ENCODE measurements around the gene MTMR2. TPM values are rescaled to one million over a fixed set of nuclear protein-coding genes. Genes with fewer than 3 reads are reported as not detected.

The MTMR2 gene
- total RNA-seq, 1 experiment from 2014 or later, result 59.0 TPM

DNA sequence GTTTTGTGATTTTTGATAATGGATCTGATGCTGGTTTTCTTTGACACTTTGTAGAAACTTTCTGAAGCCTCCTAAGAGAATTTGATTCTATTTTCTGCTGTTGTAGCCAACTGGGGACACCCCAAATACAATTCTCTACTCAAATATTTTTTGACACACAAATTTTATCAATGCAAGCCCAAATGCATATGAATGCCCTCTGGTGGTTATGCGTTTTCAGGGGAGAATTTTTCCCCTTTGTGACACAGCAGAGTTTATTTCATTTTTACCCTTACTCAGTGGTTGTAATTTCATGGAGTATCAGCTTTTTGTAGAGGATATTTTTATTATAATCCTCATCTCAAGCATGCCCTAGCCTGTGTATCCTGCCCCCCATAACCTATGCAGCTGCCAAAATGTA, 44.7 kb upstream of the MTMR2 start:
- Histone ChIP-seq H3K23ac (ENCODE audit: insufficient read length, low read depth, low read length) (no peak overlapping the region), H2AFZ (ENCODE audit: low read length) (no peak overlapping the region), H3K9ac (ENCODE audit: extremely low read depth, insufficient read length, low read length) (no peak overlapping the region), H2BK5ac (ENCODE audit: insufficient read length, low read length) (no peak overlapping the region), H2BK12ac (ENCODE audit: insufficient read length, low read depth, low read length) (no peak overlapping the region), H3K18ac (ENCODE audit: insufficient read length, low read depth, low read length) (no peak overlapping the region), H3K56ac (ENCODE audit: insufficient read length, low read depth, low read length) (no peak overlapping the region), H4K5ac (ENCODE audit: insufficient read length, low read depth, low read length) (no peak overlapping the region), H3T11ph (ENCODE audit: low read length) (no peak overlapping the region), H4K20me1 (ENCODE audit: control insufficient read depth, insufficient read depth, insufficient read length) (no peaks in the 10 kb centered on the region), H4K91ac (ENCODE audit: insufficient read length, low read depth, low read length) (no peak overlapping the region), H3K23me2 (ENCODE audit: insufficient read length, low read depth, low read length, poor library complexity, severe bottlenecking) (no peaks in the 10 kb centered on the region), H3K79me1 (ENCODE audit: insufficient read depth, low read depth, low read length, poor library complexity, severe bottlenecking) (no peaks in the 10 kb centered on the region), H3K27ac (ENCODE audit: insufficient read length, low read depth, low read length) (no peak overlapping the region), H2BK15ac (ENCODE audit: low read depth, low read length) (no peak overlapping the region), H3K79me2 (ENCODE audit: insufficient read depth, low read length) (no peaks in the 10 kb centered on the region), H3K14ac (ENCODE audit: insufficient read depth, low read length) (no peak overlapping the region), H2BK20ac (ENCODE audit: low read depth, low read length, poor library complexity, severe bottlenecking) (no peak overlapping the region), H4K8ac (replicated peaks; ENCODE audit: insufficient read length, low read depth, low read length) (no peak overlapping the region), H2BK120ac (ENCODE audit: low read depth, low read length, poor library complexity, severe bottlenecking) (no peak overlapping the region), H3K4me1 (ENCODE audit: insufficient read depth, low read length) (no peaks in the 10 kb centered on the region), H3K4me2 (ENCODE audit: insufficient read depth, insufficient read length, low read length) (no peak overlapping the region), H3K4ac (ENCODE audit: low read depth, low read length) (no peak overlapping the region), H3K9me3 (ENCODE audit: control insufficient read depth, low read depth, low read length) (no peaks in the 10 kb centered on the region), H3K27me3 (ENCODE audit: insufficient read depth, low read length) (no peaks in the 10 kb centered on the region), H2AK5ac (ENCODE audit: insufficient read length, low read length) (no peak overlapping the region)
- TF ChIP-seq, protein P1, sequence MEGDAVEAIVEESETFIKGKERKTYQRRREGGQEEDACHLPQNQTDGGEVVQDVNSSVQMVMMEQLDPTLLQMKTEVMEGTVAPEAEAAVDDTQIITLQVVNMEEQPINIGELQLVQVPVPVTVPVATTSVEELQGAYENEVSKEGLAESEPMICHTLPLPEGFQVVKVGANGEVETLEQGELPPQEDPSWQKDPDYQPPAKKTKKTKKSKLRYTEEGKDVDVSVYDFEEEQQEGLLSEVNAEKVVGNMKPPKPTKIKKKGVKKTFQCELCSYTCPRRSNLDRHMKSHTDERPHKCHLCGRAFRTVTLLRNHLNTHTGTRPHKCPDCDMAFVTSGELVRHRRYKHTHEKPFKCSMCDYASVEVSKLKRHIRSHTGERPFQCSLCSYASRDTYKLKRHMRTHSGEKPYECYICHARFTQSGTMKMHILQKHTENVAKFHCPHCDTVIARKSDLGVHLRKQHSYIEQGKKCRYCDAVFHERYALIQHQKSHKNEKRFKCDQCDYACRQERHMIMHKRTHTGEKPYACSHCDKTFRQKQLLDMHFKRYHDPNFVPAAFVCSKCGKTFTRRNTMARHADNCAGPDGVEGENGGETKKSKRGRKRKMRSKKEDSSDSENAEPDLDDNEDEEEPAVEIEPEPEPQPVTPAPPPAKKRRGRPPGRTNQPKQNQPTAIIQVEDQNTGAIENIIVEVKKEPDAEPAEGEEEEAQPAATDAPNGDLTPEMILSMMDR (conservative IDR thresholded peaks at IDR 0.05), result no peak
- DNase-seq, result no peak
- Mint-ChIP-seq H3K9me3 (peaks cover 5 to 7% of the 10 kb centered on the region in 2 experiments; a peak in 3 of 5 replicates), H3K27ac (no peak overlapping the region), H3K4me1 (peaks cover 0 to 3% of the 10 kb centered on the region in 2 experiments; a peak in 1 of 4 replicates), H3K27me3 (ENCODE audit: low read depth) (no peaks in the 10 kb centered on the region), H3K36me3 (ENCODE audit: insufficient read depth in 1 of 3, low read depth in 3 of 3) (0 out of 7 replicates have a peak, but pooled peaks cover 0 to 2% (median 0%) of the 10 kb centered on the region in 3 experiments), H3K4me3 (no peak overlapping the region)
- WGBS (ENCODE audit: extremely low coverage, insufficient read length, low lambda C conversion rate), result no CpG with 5 or more reads among the region's 1 CpG

Data from H9 (cell line).